ENCODE data around the gene MCC. TPM values are rescaled to one million over a fixed set of nuclear protein-coding genes. Genes with fewer than 3 reads are reported as not detected.

Gene MCC
- total RNA-seq, 1 donor from 2014 or later: 29.4 TPM

DNA sequence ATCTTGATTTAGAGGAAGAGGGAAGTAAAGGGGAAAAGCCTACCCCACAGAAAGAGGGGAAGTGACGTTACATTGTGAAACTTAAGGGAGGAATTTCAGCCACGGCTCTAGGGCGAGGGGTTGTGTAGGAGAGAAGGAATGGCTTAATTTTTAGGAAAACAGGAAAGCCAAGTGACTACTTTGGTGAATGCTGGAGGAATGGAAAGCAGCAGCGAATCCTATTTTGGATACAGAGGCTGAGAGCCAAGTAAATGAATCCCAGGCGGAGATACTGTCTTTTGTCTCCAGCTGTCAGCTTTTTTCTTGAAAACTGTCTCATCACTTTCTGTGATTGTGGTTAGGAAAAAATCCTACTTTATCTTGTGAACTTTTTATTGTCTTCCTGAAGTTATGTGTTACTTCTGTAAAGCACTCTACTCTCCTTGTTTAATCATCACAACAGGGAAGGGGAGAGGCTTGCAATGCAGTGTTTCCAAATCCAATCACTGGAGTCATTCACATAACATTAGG is 241.8 kb downstream of the MCC start:
- intact Hi-C loops (cut with DNase I): no loop called here
- peak; percentile 53 for ATAC-seq (ENCODE audit: poor library complexity)

GRCh38 chr5:113245427-113246225 is 242.6 kb downstream of the MCC start:
- ATAC-seq (ENCODE audit: poor library complexity) (peak; percentile 30), DNase-seq (no peak)
- intact Hi-C loops (cut with DNase I): no loop called here

More for the DNA sequence above, 241.8 kb downstream of the MCC start:
- no peak for DNase-seq

GRCh38 chr5:113244966-113245365 is 243.3 kb downstream of the MCC start:
- intact Hi-C loops (cut with DNase I): no loop called here
- no peak for DNase-seq
- ATAC-seq (ENCODE audit: poor library complexity): no peak

DNA sequence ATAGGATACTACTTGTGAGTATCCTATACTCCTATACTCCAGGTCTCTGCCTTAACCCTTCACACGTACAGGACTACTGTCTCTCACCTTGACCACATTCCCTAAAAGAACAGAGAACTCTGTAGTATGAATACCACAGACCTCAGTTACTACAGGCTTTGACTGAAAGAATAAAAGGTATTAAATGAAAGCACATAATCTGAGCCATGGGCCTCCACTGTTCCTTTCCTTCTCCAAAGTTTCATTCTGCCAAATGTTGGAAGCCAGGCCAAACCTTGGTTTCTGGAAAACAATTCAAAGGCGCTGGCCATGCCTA is 244.9 kb downstream of the MCC start:
- ATAC-seq (ENCODE audit: poor library complexity) (no peak), DNase-seq (no peak)
- intact Hi-C loops (cut with DNase I): no loop called here

DNA sequence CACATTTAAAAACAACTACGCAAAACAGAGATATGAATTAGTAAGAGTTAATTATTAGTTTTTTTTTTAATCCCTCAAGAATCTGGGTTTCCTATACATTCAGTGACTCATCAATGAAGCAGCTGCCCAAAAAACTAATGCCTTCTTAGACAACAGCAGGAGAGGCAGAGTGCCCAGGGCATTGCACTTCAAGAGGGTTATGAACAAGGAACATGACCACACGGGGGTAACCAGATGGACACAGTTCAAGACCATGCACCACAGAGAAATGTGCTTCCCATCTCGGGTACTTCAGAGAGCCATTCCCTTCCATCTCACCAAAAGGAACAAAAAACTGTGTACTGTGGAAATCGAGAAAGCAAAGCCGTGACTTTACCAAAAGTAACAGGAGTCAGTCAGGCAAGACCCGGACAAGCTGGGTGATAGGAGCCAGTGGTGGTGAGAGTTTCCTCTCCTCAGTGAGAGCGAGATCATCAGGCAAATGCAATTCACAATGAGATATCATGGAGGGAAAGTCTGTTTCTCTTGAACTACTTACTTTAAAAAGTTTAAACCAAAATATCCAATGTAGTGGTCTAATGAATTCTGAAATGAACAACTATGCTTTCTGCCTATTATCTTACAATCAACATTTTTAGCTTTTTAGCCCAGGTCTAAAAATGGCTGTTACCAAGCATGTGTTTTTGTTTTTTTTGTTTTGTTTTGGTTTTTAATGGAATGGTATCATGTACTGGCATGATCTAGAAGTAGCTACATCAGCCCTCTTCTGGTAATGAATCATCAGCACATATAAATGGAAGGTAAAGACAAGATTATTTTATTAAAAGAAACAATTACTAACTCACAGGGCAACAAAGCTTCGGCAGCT is 245.5 kb downstream of the MCC start:
- intact Hi-C loops (cut with DNase I): no loop called here
- ATAC-seq (ENCODE audit: poor library complexity) (no peak), DNase-seq (no peak)

- no peak for DNase-seq
- ATAC-seq (ENCODE audit: poor library complexity): no peak
- intact Hi-C loops (cut with DNase I): no loop called here
Observed at GRCh38 chr5:113240951-113241726, 247.1 kb downstream of the MCC start.

DNA sequence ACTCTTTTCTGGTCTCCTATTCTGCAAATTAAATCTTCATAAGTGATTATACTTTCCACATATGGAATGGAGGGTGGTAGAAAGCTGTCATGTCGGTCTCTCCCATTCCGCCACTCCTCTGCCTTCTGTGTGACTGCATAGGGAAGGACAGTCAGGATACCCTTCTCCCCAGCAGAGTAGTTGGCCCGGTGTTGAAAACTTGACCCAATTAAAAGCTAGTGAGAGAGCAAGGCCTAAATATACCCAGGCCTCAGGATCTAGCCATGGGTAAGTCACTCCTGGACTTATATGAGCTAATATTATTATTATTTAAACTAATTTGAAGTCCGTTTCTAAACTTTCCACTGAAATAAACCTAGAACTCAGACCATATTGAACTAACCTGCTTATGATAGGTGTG is 248.2 kb downstream of the MCC start:
- intact Hi-C loops (cut with DNase I): no loop called here
- ATAC-seq (ENCODE audit: poor library complexity) (no peak), DNase-seq (no peak)

DNA sequence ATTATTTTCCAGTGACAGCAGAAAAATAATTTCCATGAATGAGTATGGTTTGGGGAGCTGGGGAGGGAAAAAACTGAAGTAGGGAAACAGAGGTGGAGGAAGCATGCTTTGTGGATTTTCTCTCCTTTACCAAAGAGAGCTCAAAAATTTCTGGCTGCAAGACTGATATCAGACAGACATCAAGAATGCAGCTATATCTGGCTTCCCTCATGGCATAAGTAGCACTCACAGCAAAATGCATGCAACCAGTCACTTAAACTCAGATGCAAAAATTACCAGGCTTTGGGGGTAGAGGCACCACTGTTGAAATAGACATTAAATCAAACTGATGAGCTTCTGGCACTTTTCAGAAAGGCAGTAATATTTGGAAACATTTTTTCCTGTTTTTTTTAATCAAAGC is 250.4 kb downstream of the MCC start:
- ATAC-seq (ENCODE audit: poor library complexity) (no peak), DNase-seq (no peak)
- intact Hi-C loops (cut with DNase I): no loop called here

DNA sequence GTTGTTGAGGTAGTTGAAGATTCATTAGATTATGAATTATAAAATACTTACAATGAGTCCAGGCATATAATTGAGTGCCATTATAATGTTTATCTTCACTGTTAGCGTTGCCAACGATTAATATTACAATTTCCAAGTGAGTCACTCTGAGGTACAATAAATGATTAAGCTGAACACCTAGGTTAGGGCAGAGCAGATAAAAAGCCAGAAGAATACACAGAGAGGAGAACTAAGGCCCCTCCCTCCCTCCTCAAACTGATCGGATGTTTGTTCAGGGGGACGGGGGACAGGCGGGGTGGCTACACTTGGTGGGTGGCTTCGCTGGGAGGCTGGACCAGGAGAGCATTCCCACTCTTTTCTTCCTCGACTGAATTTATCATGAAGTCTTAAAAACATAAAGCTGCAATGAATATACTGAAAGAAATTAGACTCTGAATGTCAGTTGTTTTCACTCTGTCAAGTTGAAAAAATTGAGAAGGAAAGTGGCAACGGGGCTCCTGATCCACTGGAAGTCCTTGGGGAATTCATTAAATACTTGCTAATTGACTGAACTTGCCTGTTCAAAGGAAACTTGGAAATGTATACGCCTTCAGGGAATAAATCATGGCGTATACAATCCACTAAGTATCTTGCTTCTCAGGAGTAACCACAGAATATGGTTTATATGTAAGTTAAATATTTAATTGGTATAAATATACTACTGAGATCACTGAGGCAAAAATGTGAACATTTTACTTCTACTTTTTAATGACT is 251.5 kb downstream of the MCC start:
- ATAC-seq (ENCODE audit: poor library complexity) (no peak), DNase-seq (no peak)
- intact Hi-C loops (cut with DNase I): no loop called here

GRCh38 chr5:113235884-113236283 is 252.4 kb downstream of the MCC start:
- DNase-seq (no peak), ATAC-seq (ENCODE audit: poor library complexity) (no peak)
- intact Hi-C loops (cut with DNase I): no loop called here

DNA sequence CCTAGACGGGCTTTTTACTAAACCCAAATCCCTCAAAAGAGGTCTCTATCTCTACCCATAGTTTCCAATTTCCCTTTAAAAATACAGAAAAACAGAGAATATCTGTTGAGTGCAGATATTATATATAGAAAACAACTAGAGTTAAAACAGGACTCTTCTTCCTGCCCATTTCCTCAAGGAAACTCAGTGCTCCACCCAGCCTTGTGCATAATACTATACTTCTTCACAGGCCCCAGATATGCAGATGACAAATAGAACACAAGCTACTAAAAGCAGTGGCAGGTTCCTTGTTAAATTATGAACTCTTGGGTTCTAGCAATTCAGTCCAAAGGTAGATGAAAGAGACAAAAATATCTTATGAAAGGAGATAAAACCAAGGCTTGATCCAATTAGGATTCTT is 253.7 kb downstream of the MCC start:
- intact Hi-C loops (cut with DNase I): no loop called here
- DNase-seq (no peak), ATAC-seq (ENCODE audit: poor library complexity) (no peak)

DNA sequence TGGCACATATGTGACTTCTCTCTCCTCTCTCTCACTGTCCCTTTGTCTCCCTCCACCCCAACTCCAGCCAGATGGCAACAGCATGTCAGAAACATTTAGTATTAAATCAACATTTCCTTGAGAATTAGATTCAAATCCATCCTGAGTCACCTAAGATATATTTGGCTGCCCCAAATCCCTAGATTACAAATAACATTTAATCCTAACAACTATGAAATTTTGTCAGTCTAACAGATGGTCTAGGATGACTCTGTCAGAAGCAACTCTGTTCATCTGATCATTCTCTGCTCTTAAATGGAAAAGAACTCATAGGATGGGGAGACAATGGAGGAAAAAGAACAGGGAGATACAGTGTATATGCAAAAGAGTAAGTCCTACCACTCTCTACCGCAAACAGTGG is 254.6 kb downstream of the MCC start:
- ATAC-seq (ENCODE audit: poor library complexity): no peak

DNA sequence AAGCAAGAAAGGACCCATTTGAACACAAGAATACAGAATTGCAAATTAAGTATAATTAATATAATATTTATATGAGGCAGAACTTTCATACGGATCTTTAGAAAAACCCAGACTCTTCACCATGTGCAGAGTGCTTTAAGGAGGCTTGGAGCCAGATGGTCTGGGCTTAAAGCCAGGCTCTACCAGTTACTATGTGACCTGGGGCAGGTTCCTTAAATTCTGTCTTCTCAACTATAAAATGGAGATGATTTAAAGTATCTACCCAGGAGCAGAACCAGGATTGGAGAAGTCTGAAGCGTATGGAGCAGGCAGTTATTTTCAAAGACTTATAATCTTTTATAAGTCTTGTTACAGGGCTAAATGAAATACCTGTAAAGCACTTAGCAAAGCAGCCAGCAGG is 255.6 kb downstream of the MCC start:
- peak; percentile 86 for ATAC-seq (ENCODE audit: poor library complexity)
- intact Hi-C loops (cut with DNase I): no loop called here
- DNase-seq: peak; percentile 56

More for the DNA sequence above, 254.6 kb downstream of the MCC start:
- intact Hi-C loops (cut with DNase I): no loop called here
- no peak for DNase-seq

DNA sequence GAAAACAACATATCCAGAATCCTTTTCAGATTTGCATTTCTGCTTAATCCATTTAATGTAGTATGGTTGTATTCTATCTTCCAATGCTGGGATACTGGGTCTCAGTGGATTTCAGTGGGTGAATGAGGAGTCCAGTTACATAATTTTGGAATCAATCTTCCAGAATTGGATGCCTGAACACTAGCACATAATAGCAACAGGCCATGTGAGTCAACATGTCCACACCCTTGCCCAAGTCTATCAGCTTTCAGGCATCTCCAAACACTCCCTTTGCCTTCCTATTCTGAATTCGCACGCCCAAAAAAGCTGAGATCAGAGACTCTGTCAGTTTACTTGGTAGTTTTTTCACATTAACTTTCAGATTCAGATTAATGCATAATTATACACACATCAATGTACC is 256.0 kb downstream of the MCC start:
- ATAC-seq (ENCODE audit: poor library complexity) (peak; percentile 71), DNase-seq (no peak)
- intact Hi-C loops (cut with DNase I): no loop called here

DNA sequence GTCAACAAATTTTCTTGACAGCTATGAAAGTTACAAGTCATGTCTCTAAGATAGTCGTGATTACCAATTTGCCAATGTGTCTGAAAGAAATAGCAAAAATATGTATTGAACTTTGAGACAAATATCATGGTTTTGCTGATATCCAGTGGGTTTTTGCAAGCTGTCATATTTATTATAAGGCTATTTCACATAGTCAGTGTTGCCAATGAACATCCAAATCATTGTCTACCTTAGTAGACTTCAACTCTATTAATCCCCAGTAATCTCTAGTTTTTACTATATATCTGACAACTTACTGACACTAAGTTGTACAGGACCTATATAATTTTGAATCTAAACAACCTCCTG is 256.6 kb downstream of the MCC start:
- intact Hi-C loops (cut with DNase I): no loop called here
- no peak for DNase-seq
- ATAC-seq (ENCODE audit: poor library complexity): no peak

GRCh38 chr5:113230711-113231652 is 257.3 kb downstream of the MCC start:
- ATAC-seq (ENCODE audit: poor library complexity): no peak

GRCh38 chr5:113227798-113228197 is 260.5 kb downstream of the MCC start:
- DNase-seq: no peak
- intact Hi-C loops (cut with DNase I): no loop called here
- ATAC-seq (ENCODE audit: poor library complexity): no peak

More at GRCh38 chr5:113230711-113231652, 257.3 kb downstream of the MCC start:
- DNase-seq: no peak
- intact Hi-C loops (cut with DNase I): no loop called here

Measured in Right ventricle myocardium superior (tissue), 1 donor.